OCI-LY3 (cell line): ENCODE measurements around the gene REELD1.

Experiments used
- EZH2phosphoT487 ChIP-seq: fragments of 200-600 bp; shearing (Covaris generic); IDR thresholded peaks from 2 replicates; pipeline ENCODE4 v1.6.1; 2018; ENCODE audit warnings: antibody characterized with exemption, mixed run types, low read depth
- TF ChIP-seq, protein P1 (sequence below): fragments of 200-600, 300-600 bp; sonication (generic); IDR thresholded peaks from 2 replicates; pipeline ENCODE4 v1.5.1; 2014; ENCODE audit warnings: antibody characterized with exemption, low read length, low read depth

DNA sequence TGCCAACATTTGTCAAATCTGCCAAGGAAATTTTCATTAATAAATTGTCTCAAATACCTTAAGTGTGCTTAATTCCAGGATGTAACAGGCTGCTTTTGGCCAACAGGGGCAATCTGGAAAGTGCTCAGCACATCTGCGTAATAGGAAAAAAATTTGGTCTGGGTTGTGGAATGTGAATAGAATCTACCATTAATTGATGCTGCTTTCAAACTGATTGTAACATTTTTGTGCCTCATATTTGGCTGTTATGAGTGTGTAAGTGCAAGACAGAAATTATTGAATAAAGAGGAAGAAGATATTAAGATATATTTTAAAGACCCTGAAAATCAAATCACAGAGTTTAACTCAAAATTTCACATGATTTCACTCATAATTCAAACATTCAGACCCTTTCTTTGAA is 41.1 kb downstream of the REELD1 start:
- TF ChIP-seq, protein P1, sequence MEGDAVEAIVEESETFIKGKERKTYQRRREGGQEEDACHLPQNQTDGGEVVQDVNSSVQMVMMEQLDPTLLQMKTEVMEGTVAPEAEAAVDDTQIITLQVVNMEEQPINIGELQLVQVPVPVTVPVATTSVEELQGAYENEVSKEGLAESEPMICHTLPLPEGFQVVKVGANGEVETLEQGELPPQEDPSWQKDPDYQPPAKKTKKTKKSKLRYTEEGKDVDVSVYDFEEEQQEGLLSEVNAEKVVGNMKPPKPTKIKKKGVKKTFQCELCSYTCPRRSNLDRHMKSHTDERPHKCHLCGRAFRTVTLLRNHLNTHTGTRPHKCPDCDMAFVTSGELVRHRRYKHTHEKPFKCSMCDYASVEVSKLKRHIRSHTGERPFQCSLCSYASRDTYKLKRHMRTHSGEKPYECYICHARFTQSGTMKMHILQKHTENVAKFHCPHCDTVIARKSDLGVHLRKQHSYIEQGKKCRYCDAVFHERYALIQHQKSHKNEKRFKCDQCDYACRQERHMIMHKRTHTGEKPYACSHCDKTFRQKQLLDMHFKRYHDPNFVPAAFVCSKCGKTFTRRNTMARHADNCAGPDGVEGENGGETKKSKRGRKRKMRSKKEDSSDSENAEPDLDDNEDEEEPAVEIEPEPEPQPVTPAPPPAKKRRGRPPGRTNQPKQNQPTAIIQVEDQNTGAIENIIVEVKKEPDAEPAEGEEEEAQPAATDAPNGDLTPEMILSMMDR, result no peak
- TF ChIP-seq EZH2phosphoT487, result no peak
